GM12892 (cell line): ENCODE measurements around the gene TMEM25.
A peak's percentile ranks its signal among the peaks of the same experiment; 100 is the strongest.

ENCODE experiments used
- DNase-seq: peaks from one replicate; pipeline ENCODE4 v3.0.0; 2011; ENCODE audit not compliant: insufficient read length
- FAIRE-seq: peaks from 2 replicates; lab custom pipeline; 2011; peaks lifted over from hg19 to GRCh38; lab: Jason Lieb, UNC
- POLR2A ChIP-seq: IDR thresholded peaks from 2 replicates; pipeline ENCODE4 v1.6.1; 2011; ENCODE audit warnings: low read depth, low read length, control low read depth
- POLR2AphosphoS5 ChIP-seq: IDR thresholded peaks from 2 replicates; pipeline ENCODE4 v1.6.1; 2011; ENCODE audit warnings: low read depth, low read length, control low read depth
- TAF1 ChIP-seq: IDR thresholded peaks from 2 replicates; pipeline ENCODE4 v1.6.1; 2011; ENCODE audit warnings: low read depth, mild to moderate bottlenecking, control low read depth, low read length, borderline replicate concordance

Gene TMEM25

DNA sequence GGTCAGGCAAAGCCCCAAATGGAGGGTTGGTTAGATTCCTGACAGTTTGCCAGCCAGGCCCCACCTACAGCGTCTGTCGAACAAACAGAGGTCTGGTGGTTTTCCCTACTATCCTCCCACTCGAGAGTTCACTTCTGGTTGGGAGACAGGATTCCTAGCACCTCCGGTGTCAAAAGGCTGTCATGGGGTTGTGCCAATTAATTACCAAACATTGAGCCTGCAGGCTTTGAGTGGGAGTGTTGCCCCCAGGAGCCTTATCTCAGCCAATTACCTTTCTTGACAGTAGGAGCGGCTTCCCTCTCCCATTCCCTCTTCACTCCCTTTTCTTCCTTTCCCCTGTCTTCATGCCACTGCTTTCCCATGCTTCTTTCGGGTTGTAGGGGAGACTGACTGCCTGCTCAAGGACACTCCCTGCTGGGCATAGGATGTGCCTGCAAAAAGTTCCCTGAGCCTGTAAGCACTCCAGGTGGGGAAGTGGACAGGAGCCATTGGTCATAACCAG is 8.4 kb upstream of the TMEM25 start:
- DNase-seq: no peak
- no peak for FAIRE-seq
- no peak for TF ChIP-seq TAF1

GRCh38 chr11:118524356-118524755 is 6.6 kb upstream of the TMEM25 start:
- FAIRE-seq (no peak), DNase-seq (no peak)
- TF ChIP-seq POLR2AphosphoS5 (no peak), POLR2A (no peak), TAF1 (no peak)

GRCh38 chr11:118524757-118525470 is 6.1 kb upstream of the TMEM25 start:
- TF ChIP-seq POLR2AphosphoS5 (no peak), TAF1 (no peak), POLR2A (no peak)
- DNase-seq (no peak), FAIRE-seq (no peak)

DNA sequence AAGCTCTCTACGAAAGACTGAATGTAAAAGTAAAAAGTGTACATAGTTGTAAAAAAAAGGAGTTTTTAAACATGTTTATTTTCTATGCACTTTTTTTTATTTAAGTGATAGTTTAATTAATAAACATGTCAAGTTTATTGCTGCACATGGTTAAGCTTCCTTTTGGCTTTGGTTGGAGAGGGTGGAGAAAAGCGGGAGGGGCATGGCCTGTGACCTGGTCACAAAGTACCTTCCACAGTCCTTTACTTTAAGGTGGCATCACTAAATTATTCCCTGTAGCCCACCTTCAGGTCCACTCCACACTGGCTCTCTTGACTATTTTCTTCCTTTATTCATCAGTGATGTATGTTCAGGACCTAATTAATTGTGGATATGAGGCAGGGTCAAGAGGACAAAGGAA is 4.3 kb upstream of the TMEM25 start:
- DNase-seq: no peak
- FAIRE-seq: no peak
- TF ChIP-seq TAF1: no peak
- no peak for TF ChIP-seq POLR2AphosphoS5
- TF ChIP-seq POLR2A: 0 out of 2 replicates have a peak, but pooled peaks have one; percentile 1

- TF ChIP-seq POLR2AphosphoS5 (no peak), POLR2A (no peak; the same call in 1 of the 2 replicates), TAF1 (no peak)
- no peak for DNase-seq
- FAIRE-seq: no peak
Observed at GRCh38 chr11:118527109-118527508, 3.9 kb upstream of the TMEM25 start, which contains the start of gene TTC36. Gene TTC36, plus strand, starts transcription at chr11:118527474. Its CDS starts 21 bp downstream, at chr11:118527495.

DNA sequence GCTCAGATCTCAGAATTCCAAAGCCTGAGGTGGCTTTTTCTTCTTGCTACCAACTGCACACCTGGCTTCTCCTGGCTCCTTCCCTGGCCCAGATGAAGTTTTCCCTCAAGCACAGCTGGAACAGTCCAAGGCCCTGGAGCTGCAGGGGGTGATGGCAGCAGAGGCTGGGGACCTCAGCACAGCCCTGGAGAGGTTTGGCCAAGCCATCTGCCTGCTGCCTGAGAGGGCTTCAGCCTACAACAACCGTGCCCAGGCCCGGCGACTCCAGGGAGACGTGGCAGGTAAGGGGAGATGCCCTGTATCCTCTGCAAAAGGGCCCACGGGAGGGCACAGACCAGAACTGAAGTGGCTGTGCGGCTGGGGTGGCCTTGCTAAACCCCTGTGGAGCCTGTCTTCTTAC is 2.5 kb upstream of the TMEM25 start:
- no peak for DNase-seq
- no peak for TF ChIP-seq POLR2AphosphoS5
- no peak for TF ChIP-seq POLR2A
- TF ChIP-seq TAF1: no peak
- no peak for FAIRE-seq

- TF ChIP-seq TAF1 (no peak), POLR2A (no peak), POLR2AphosphoS5 (no peak)
- DNase-seq: no peak
- no peak for FAIRE-seq
Observed at GRCh38 chr11:118529584-118530175, 1.3 kb upstream of the TMEM25 start.

- TF ChIP-seq POLR2A (no peak), POLR2AphosphoS5 (no peak), TAF1 (no peak)
- DNase-seq (no peak), FAIRE-seq (peak; percentile 85)
Observed at GRCh38 chr11:118530180-118530682, 761 bp upstream of the TMEM25 start.

GRCh38 chr11:118531597-118532084 is 649 bp downstream of the TMEM25 start:
- FAIRE-seq (no peak), DNase-seq (peak; percentile 46)
- TF ChIP-seq TAF1 (no peak), POLR2A (no peak), POLR2AphosphoS5 (no peak)

DNA sequence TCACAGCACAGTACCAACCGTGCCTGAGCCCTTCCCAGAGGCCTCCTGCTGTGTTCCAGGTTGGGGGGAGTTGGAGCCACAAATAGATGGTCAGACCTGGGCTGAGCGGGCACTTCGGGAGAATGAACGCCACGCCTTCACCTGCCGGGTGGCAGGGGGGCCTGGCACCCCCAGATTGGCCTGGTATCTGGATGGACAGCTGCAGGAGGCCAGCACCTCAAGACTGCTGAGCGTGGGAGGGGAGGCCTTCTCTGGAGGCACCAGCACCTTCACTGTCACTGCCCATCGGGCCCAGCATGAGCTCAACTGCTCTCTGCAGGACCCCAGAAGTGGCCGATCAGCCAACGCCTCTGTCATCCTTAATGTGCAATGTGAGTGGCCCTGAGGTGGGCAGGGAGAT is 1.1 kb downstream of the TMEM25 start:
- FAIRE-seq (no peak), DNase-seq (no peak)

More for the DNA sequence above, 1.1 kb downstream of the TMEM25 start:
- TF ChIP-seq POLR2AphosphoS5 (no peak), TAF1 (no peak), POLR2A (no peak)
